Panc1 (cell line): ENCODE results near the gene ACSS1. TPM values are rescaled to one million over a fixed set of nuclear protein-coding genes. Genes with fewer than 3 reads are reported as not detected.
A peak's percentile ranks its signal among the peaks of the same experiment; 100 is the strongest.

Experiments used
- ATAC-seq: fragments of 200-7000 bp; cut with Tn5 transposase; 2 replicates; pipeline ENCODE4 v1.9.1; 2020; ENCODE audit warnings: mild to moderate bottlenecking, moderate library complexity
- BruUV-seq: library from RNA; stranded (reverse); fragments of 400-500 nt; replicated peaks from 2 replicates; lab custom pipeline; 2021; lab: Mats Ljungman, UMichigan
- CTCF ChIA-PET: fragments of 300-600 bp; sonication (Branson Sonifier 250); formaldehyde crosslinking; loops from one replicate; lab custom pipeline; 2022; ENCODE audit warnings: antibody characterized with exemption; lab: Charles Lee
- POLR2A ChIA-PET: fragments of 300-600 bp; sonication (Branson Sonifier 250); formaldehyde crosslinking; loops from one replicate; lab custom pipeline; 2022; ENCODE audit warnings: antibody characterized with exemption; lab: Charles Lee
- DNase-seq: peaks from one replicate; pipeline ENCODE4 v3.0.0-alpha.2; 2010; ENCODE audit warnings: low read depth, low spot score
- H3K27ac ChIP-seq: 2 replicates; pipeline ENCODE4 v1.5.1; 2011; ENCODE audit warnings: mild to moderate bottlenecking, low read length, inconsistent platforms
- H3K27me3 ChIP-seq: fragments of 200-500 bp; sonication (Bioruptor generic); 2 replicates; pipeline ENCODE4 v1.6.0; 2014; ENCODE audit warnings: low read length, inconsistent platforms; ENCODE audit not compliant: control insufficient read depth, insufficient read depth
- H3K36me3 ChIP-seq: fragments of 200-500 bp; sonication (Bioruptor generic); 2 replicates; pipeline ENCODE4 v1.5.1; 2014; ENCODE audit warnings: inconsistent platforms, mild to moderate bottlenecking, low read length, moderate library complexity; ENCODE audit not compliant: control insufficient read depth, insufficient read depth
- H3K4me1 ChIP-seq: 2 replicates; pipeline ENCODE4 v1.5.1; 2011; ENCODE audit warnings: inconsistent platforms, mild to moderate bottlenecking, low read length, moderate library complexity; ENCODE audit not compliant: control insufficient read depth, insufficient read depth
- H3K4me3 ChIP-seq, 2 experiments: 2 replicates each; pipeline ENCODE4 v1.5.1; 2011 to 2012; ENCODE audit warnings: low read depth in 2 of 2, low read length in 2 of 2, mild to moderate bottlenecking in 2 of 2, inconsistent platforms in 1 of 2, moderate library complexity in 1 of 2
- H3K9me3 ChIP-seq: fragments of 200-500 bp; sonication (Bioruptor generic); 2 replicates; pipeline ENCODE4 v1.5.1; 2014; ENCODE audit warnings: low read depth, mild to moderate bottlenecking, inconsistent platforms, low read length, moderate library complexity; ENCODE audit not compliant: control insufficient read depth, insufficient read depth
- POLR2AphosphoS5 ChIP-seq: IDR thresholded peaks from 2 replicates; pipeline ENCODE4 v1.6.1; 2012; ENCODE audit warnings: mild to moderate bottlenecking, low read depth, low read length, moderate library complexity
- REST ChIP-seq, 2 experiments: IDR thresholded peaks; 2 replicates each; pipeline ENCODE4 v1.6.1; 2011 to 2012; ENCODE audit warnings: low read depth in 2 of 2, control low read depth in 1 of 2, low read length in 1 of 2, mild to moderate bottlenecking in 1 of 2, moderate library complexity in 1 of 2; ENCODE audit not compliant: insufficient read depth in 1 of 2
- SIN3A ChIP-seq: IDR thresholded peaks from 2 replicates; pipeline ENCODE4 v1.6.1; 2012; ENCODE audit warnings: low read depth, mild to moderate bottlenecking, low read length, moderate library complexity, borderline replicate concordance; ENCODE audit not compliant: insufficient read depth
- TCF7L2 ChIP-seq: IDR thresholded peaks from 2 replicates; pipeline ENCODE4 v1.6.1; 2011; ENCODE audit warnings: mild to moderate bottlenecking, low read depth, low read length, inconsistent platforms
- in situ Hi-C: cut with HindIII; loops from 2 replicates; pipeline ENCODE4 v1.10.0; 2016; ENCODE audit warnings: low sequenced_read_pairs, low pct_unique_long_range_greater_than_20kb
- intact Hi-C: fragments of 100-400 bp; cut with micrococcal nuclease; formaldehyde crosslinking; loops from one replicate; pipeline ENCODE4 v1.10.0; 2022; ENCODE audit not compliant: unreplicated experiment
- total RNA-seq: library from RNA; stranded (reverse); gene quantifications from one replicate; pipeline ENCODE4 v1.2.1, GENCODE V29; 2021; ENCODE audit not compliant: unreplicated experiment
- TF ChIP-seq, protein P1 (sequence below): fragments of 450-650 bp; IDR thresholded peaks from 2 replicates; pipeline ENCODE4 v1.5.1; 2017; ENCODE audit warnings: mild to moderate bottlenecking

ACSS1 gene
- total RNA-seq, 1 experiment from 2014 or later: 32.2 TPM

DNA sequence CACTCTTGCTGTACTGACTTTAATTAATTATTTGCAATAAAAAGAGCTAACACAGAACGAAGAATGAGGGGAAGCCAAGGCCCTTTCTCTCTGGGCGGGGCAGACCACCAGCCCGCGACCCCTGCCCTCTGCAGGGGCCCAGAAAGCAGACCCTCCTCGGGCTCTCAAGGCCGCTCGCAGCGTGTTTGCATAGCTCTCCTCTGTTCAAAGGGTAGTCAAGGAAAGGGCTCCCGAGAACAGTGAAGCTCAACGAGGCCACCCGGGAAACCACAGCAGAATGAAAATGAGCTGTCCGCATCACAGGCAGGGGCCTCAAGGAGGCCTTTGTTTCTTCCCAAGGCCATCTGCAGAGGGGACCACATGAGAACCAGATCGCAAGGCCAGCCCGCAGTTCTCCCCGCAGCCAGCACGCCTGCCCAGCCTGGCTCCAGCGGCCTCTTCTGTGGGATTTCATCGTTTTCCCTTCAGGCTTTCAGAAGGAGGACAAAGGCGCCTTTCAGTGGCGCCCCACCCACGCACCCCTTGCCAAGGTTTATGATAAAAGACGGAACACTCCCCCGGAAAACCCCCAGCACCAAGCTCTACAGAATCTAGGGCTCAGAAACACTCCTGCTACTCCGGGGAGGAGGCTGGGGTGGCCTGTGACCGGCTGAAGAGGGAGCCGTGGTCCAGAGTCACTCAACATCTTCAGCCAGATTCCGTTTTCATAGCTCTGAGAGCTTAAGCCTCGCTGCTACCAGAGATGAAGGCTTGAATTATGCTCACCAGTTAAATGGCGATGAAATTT lies 25.3 kb downstream of the ACSS1 start:
- peak overlapping the region; percentile 46; the same call in 1 of the 2 replicates for H3K27ac ChIP-seq
- DNase-seq: no peak
- CTCF ChIA-PET: interaction anchor here (0.6 kb wide), 1 partner anchor 162 kb away, joined by 3 read pairs; the partner anchor contains the start of gene ENTPD6
- no TSS peak for BruUV-seq
- no peaks in the 10 kb centered on the region for H3K36me3 ChIP-seq
- H3K9me3 ChIP-seq: no peaks in the 10 kb centered on the region
- TF ChIP-seq TCF7L2 (no peak), POLR2AphosphoS5 (no peak), REST (IDR thresholded peaks at IDR 0.05; ENCODE audit: insufficient read depth in 1 of 2, low read depth in 2 of 2, low read length in 1 of 2) (no peak), SIN3A (no peak)
- TF ChIP-seq, protein P1, sequence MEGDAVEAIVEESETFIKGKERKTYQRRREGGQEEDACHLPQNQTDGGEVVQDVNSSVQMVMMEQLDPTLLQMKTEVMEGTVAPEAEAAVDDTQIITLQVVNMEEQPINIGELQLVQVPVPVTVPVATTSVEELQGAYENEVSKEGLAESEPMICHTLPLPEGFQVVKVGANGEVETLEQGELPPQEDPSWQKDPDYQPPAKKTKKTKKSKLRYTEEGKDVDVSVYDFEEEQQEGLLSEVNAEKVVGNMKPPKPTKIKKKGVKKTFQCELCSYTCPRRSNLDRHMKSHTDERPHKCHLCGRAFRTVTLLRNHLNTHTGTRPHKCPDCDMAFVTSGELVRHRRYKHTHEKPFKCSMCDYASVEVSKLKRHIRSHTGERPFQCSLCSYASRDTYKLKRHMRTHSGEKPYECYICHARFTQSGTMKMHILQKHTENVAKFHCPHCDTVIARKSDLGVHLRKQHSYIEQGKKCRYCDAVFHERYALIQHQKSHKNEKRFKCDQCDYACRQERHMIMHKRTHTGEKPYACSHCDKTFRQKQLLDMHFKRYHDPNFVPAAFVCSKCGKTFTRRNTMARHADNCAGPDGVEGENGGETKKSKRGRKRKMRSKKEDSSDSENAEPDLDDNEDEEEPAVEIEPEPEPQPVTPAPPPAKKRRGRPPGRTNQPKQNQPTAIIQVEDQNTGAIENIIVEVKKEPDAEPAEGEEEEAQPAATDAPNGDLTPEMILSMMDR: no peak
- H3K4me1 ChIP-seq: peaks cover 16% of the 10 kb centered on the region
- intact Hi-C loops (no loop called here), in situ Hi-C loops (no loop called here)
- no peak overlapping the region for H3K4me3 ChIP-seq
- POLR2A ChIA-PET: no interaction called here
- H3K27me3 ChIP-seq: no peaks in the 10 kb centered on the region
- peak; percentile 71 for ATAC-seq

GRCh38 chr20:25032065-25032477 lies 25.9 kb downstream of the ACSS1 start:
- in situ Hi-C loops (no loop called here), intact Hi-C loops (no loop called here)
- no peaks in the 10 kb centered on the region for H3K27me3 ChIP-seq
- H3K4me1 ChIP-seq: peaks cover 16% of the 10 kb centered on the region
- H3K9me3 ChIP-seq: no peaks in the 10 kb centered on the region
- H3K4me3 ChIP-seq: no peak overlapping the region
- H3K36me3 ChIP-seq: no peaks in the 10 kb centered on the region
- DNase-seq (no peak), ATAC-seq (no peak; the same call in 1 of the 2 replicates)
- no peak overlapping the region for H3K27ac ChIP-seq
- TF ChIP-seq REST (IDR thresholded peaks at IDR 0.05; ENCODE audit: insufficient read depth in 1 of 2, low read depth in 2 of 2, low read length in 1 of 2): no peak
- no TSS peak for BruUV-seq
- ChIA-PET POLR2A (no interaction called here), CTCF (interaction anchor here (0.6 kb wide), 1 partner anchor 163 kb away, joined by 3 read pairs; the partner anchor contains the start of gene ENTPD6)
